ENCODE data around the gene PAMR1. TPM values are rescaled to one million over a fixed set of nuclear protein-coding genes. Genes with fewer than 3 reads are reported as not detected.

Gene PAMR1
- total RNA-seq, 1 donor from 2014 or later = 5.3 TPM

DNA sequence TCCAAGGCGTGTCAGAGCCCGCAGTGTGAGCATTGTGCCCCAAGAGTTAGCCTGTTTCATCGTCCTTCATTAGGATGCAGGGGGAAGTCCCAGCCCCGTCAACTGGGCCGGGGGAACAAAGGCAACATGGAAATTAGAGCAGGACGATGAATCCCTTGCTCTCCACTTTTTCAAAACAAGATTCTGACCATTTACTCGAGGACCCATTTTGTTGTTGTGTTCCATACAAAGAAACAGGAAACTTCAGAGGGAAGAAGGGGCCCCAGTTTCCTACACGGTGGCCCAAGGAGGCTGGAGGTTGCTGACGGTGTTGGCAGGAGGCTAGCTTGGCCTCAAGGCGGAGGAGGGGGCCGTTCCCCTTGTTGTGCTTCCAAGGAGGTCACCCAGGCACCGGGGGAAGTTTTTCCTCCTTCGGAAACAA, 62.1 kb downstream of the PAMR1 start:
- no peak for DNase-seq (ENCODE audit: low read depth)
- no peak overlapping the region for H3K4me3 ChIP-seq (ENCODE audit: low read depth, low read length)
- TF ChIP-seq, protein P1, sequence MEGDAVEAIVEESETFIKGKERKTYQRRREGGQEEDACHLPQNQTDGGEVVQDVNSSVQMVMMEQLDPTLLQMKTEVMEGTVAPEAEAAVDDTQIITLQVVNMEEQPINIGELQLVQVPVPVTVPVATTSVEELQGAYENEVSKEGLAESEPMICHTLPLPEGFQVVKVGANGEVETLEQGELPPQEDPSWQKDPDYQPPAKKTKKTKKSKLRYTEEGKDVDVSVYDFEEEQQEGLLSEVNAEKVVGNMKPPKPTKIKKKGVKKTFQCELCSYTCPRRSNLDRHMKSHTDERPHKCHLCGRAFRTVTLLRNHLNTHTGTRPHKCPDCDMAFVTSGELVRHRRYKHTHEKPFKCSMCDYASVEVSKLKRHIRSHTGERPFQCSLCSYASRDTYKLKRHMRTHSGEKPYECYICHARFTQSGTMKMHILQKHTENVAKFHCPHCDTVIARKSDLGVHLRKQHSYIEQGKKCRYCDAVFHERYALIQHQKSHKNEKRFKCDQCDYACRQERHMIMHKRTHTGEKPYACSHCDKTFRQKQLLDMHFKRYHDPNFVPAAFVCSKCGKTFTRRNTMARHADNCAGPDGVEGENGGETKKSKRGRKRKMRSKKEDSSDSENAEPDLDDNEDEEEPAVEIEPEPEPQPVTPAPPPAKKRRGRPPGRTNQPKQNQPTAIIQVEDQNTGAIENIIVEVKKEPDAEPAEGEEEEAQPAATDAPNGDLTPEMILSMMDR (IDR thresholded peaks at IDR 0.05; ENCODE audit: insufficient read depth, low read length, severe bottlenecking) = no peak
- no peak for FAIRE-seq
- H3K27me3 ChIP-seq (ENCODE audit: control insufficient read depth, insufficient read depth, low read length) = no peaks in the 10 kb centered on the region
- no peaks in the 10 kb centered on the region for H3K36me3 ChIP-seq (ENCODE audit: control insufficient read depth, insufficient read depth, low read length)

DNA sequence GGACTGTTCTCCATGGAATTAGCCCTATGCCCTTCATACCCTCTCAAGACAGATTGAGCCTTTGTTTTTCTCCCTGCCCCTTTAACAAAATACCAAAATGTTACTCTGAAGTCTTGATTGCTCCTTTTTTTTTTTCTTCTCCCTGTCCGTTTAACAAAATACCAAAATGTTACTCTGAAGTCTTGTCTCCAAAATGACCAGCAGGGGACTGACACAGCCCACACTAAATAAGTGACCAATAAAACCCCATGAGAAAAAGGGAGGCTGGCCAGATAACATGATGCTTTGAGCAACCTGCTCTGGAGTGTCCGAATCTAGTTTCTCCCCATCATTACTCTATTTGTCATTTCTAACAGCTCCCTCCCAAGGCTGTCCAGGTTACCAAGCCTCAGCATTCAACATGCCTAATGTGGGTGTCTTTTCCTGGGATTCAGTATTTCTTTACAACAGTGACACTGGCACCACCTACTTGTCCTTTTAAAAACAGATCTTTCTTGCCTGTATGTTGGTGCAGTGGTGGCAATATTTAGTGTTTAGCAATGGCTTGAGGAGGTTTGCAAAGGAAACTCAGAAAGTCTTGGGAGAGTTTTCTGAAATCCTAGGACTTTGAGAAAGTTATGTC, 63.4 kb downstream of the PAMR1 start:
- DNase-seq (ENCODE audit: low read depth) (no peak), FAIRE-seq (no peak)
- no peaks in the 10 kb centered on the region for H3K36me3 ChIP-seq (ENCODE audit: control insufficient read depth, insufficient read depth, low read length)
- peaks cover 1% of the 10 kb centered on the region for H3K27me3 ChIP-seq (ENCODE audit: control insufficient read depth, insufficient read depth, low read length)
- no peak overlapping the region for H3K4me3 ChIP-seq (ENCODE audit: low read depth, low read length)
- TF ChIP-seq, protein P1 (IDR thresholded peaks at IDR 0.05; ENCODE audit: insufficient read depth, low read length, severe bottlenecking) = no peak

DNA sequence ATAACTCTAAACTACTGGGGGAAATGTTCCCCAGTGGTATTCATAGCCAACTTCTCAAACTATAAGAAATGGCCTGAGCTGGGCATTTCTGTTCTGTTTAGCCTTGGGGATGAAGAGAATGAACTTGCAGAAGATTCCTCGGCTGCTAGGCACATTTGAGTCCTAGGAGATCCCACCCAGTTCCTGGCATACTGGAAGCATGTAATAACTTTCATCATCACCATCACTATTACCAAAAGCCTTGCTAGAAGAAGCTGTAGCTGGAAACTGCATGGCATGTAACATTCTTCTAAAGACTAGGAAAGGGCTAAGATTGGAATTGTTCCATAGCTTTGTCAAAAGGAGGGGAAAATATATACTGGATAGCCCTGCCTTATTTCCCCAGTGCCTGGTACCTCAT, 65.9 kb downstream of the PAMR1 start:
- no peak for DNase-seq (ENCODE audit: low read depth)
- TF ChIP-seq, protein P1 (IDR thresholded peaks at IDR 0.05; ENCODE audit: insufficient read depth, low read length, severe bottlenecking) = no peak
- no peaks in the 10 kb centered on the region for H3K36me3 ChIP-seq (ENCODE audit: control insufficient read depth, insufficient read depth, low read length)
- FAIRE-seq = no peak
- no peak overlapping the region for H3K4me3 ChIP-seq (ENCODE audit: low read depth, low read length)
- H3K27me3 ChIP-seq (ENCODE audit: control insufficient read depth, insufficient read depth, low read length) = peaks cover 2% of the 10 kb centered on the region

GRCh38 chr11:35458846-35459245, 66.6 kb downstream of the PAMR1 start:
- H3K27me3 ChIP-seq (ENCODE audit: control insufficient read depth, insufficient read depth, low read length) = peaks cover 2% of the 10 kb centered on the region
- H3K4me3 ChIP-seq (ENCODE audit: low read depth, low read length) = no peak overlapping the region
- H3K36me3 ChIP-seq (ENCODE audit: control insufficient read depth, insufficient read depth, low read length) = no peaks in the 10 kb centered on the region
- TF ChIP-seq, protein P1 (IDR thresholded peaks at IDR 0.05; ENCODE audit: insufficient read depth, low read length, severe bottlenecking) = no peak
- DNase-seq (ENCODE audit: low read depth) = no peak
- FAIRE-seq = no peak

- FAIRE-seq (peak; percentile 13), DNase-seq (ENCODE audit: low read depth) (no peak)
- Histone ChIP-seq H3K4me3 (ENCODE audit: low read depth, low read length) (no peak overlapping the region), H3K27me3 (ENCODE audit: control insufficient read depth, insufficient read depth, low read length) (peaks cover 2% of the 10 kb centered on the region), H3K36me3 (ENCODE audit: control insufficient read depth, insufficient read depth, low read length) (no peaks in the 10 kb centered on the region)
- TF ChIP-seq, protein P1 (IDR thresholded peaks at IDR 0.05; ENCODE audit: insufficient read depth, low read length, severe bottlenecking) = no peak
Measured at GRCh38 chr11:35454362-35454761, 71.1 kb downstream of the PAMR1 start.

Measured in bronchial epithelial cell (primary cell).